HEK293T (cell line): Measurements from ENCODE around the gene MRPS7.

Experiments used
- CTCF ChIA-PET: fragments of 350-600 bp; formaldehyde crosslinking; extraction: SDS; loops from one replicate; lab custom pipeline; 2021; ENCODE audit warnings: antibody characterized with exemption, inconsistent platforms; lab: Yijun Ruan, JAX
- POLR2A ChIA-PET: fragments of 350-600 bp; formaldehyde crosslinking; extraction: SDS; loops from one replicate; lab custom pipeline; 2020; ENCODE audit warnings: antibody characterized with exemption, inconsistent platforms; lab: Yijun Ruan, JAX
- DNase-seq: peaks from one replicate; pipeline ENCODE4 v3.0.0; 2012; ENCODE audit warnings: mixed read lengths; ENCODE audit errors: extremely low spot score
- ARNT ChIP-seq: fragments of 450-650 bp; IDR thresholded peaks from 2 replicates; pipeline ENCODE4 v1.6.1; 2017; ENCODE audit warnings: mild to moderate bottlenecking
- BHLHE40 ChIP-seq: fragments of 450-650 bp; IDR thresholded peaks from 2 replicates; pipeline ENCODE4 v1.6.1; 2016; ENCODE audit warnings: mild to moderate bottlenecking, moderate library complexity, borderline replicate concordance
- CTBP1 ChIP-seq: fragments of 450-650 bp; IDR thresholded peaks from 2 replicates; pipeline ENCODE4 v1.6.1; 2016; ENCODE audit warnings: borderline replicate concordance
- ELF4 ChIP-seq: fragments of 450-650 bp; IDR thresholded peaks from 2 replicates; pipeline ENCODE4 v1.6.1; 2017; ENCODE audit warnings: antibody characterized with exemption
- FOXA1 ChIP-seq: fragments of 450-650 bp; IDR thresholded peaks from 2 replicates; pipeline ENCODE4 v1.6.1; 2016; ENCODE audit warnings: mild to moderate bottlenecking
- FOXK2 ChIP-seq: fragments of 450-650 bp; IDR thresholded peaks from 2 replicates; pipeline ENCODE4 v1.6.1; 2016; ENCODE audit warnings: mild to moderate bottlenecking
- FOXM1 ChIP-seq: fragments of 450-650 bp; IDR thresholded peaks from 2 replicates; pipeline ENCODE4 v1.6.1; 2017; ENCODE audit warnings: mild to moderate bottlenecking, borderline replicate concordance
- HDGF ChIP-seq: fragments of 450-650 bp; IDR thresholded peaks from 2 replicates; pipeline ENCODE4 v1.6.1; 2017; ENCODE audit warnings: antibody characterized with exemption, borderline replicate concordance
- L3MBTL2 ChIP-seq: fragments of 450-650 bp; conservative IDR thresholded peaks from 2 replicates; pipeline ENCODE4 v1.6.1; 2016; ENCODE audit warnings: mild to moderate bottlenecking
- LEF1 ChIP-seq: fragments of 450-650 bp; IDR thresholded peaks from 2 replicates; pipeline ENCODE4 v1.6.1; 2017; ENCODE audit warnings: mild to moderate bottlenecking, borderline replicate concordance
- NFRKB ChIP-seq: fragments of 450-650 bp; IDR thresholded peaks from 2 replicates; pipeline ENCODE4 v1.6.1; 2016; ENCODE audit warnings: mild to moderate bottlenecking, moderate library complexity
- PKNOX1 ChIP-seq: fragments of 450-650 bp; IDR thresholded peaks from 2 replicates; pipeline ENCODE4 v1.6.1; 2016
- SP1 ChIP-seq: fragments of 450-650 bp; IDR thresholded peaks from 2 replicates; pipeline ENCODE4 v1.6.1; 2017
- SUZ12 ChIP-seq: fragments of 450-650 bp; IDR thresholded peaks from 2 replicates; pipeline ENCODE4 v1.6.1; 2016; ENCODE audit warnings: mild to moderate bottlenecking
- TARDBP ChIP-seq: fragments of 450-650 bp; IDR thresholded peaks from 2 replicates; pipeline ENCODE4 v1.6.1; 2016
- ZNF384 ChIP-seq: fragments of 450-650 bp; IDR thresholded peaks from 2 replicates; pipeline ENCODE4 v1.6.1; 2016

MRPS7 gene

GRCh38 chr17:75285123-75285522 is 23.4 kb downstream of the MRPS7 start:
- CTCF ChIA-PET: interaction anchor here (0.6 to 1.4 kb wide), 3 partner anchors 14 to 336 kb away, joined by 4 to 5 read pairs (median 5); partner anchors contain the start of gene MIF4GD
- no peak for TF ChIP-seq LEF1
- TF ChIP-seq FOXA1: no peak
- no peak for TF ChIP-seq PKNOX1
- TF ChIP-seq ZNF384: no peak
- TF ChIP-seq HDGF: no peak
- TF ChIP-seq FOXM1: no peak
- no peak for TF ChIP-seq L3MBTL2
- TF ChIP-seq SUZ12: no peak
- TF ChIP-seq FOXK2: no peak
- TF ChIP-seq TARDBP: no peak
- TF ChIP-seq ARNT: no peak
- TF ChIP-seq NFRKB: no peak
- TF ChIP-seq BHLHE40: no peak
- no peak for TF ChIP-seq ELF4
- no peak for DNase-seq
- POLR2A ChIA-PET: interaction anchor here (1.2 to 1.4 kb wide), 3 partner anchors 14 to 24 kb away, joined by 3 to 6 read pairs (median 5); partner anchors contain the start of genes GGA3, MIF4GD and MRPS7

DNA sequence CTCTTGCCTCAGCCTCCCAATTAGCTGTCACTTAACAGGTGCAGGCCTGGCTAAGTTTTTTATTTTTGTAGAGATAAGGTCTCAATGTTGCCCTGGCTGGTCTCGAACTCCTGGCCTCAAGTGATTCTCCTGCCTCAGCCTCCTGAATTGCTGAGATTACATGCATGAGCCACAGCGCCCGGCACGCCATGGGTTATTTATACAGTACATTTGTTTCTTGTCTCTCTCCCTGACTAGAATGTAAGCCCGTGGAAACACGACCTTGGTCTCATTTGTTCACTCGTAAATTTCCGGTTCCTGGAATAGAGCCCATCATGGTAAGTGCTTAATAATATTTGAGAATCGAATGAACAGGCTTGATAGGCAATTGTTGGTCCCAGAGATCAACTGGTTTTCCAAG is 25.5 kb downstream of the MRPS7 start:
- DNase-seq: no peak
- no peak for TF ChIP-seq SP1
- TF ChIP-seq SUZ12: no peak
- no peak for TF ChIP-seq LEF1
- TF ChIP-seq FOXK2: no peak
- no peak for TF ChIP-seq PKNOX1
- no peak for TF ChIP-seq BHLHE40
- no peak for TF ChIP-seq L3MBTL2
- no peak for TF ChIP-seq FOXA1
- no peak for TF ChIP-seq CTBP1
- no peak for TF ChIP-seq ELF4
- TF ChIP-seq HDGF: no peak
- no peak for TF ChIP-seq ZNF384
- TF ChIP-seq NFRKB: no peak
- TF ChIP-seq FOXM1: no peak
- TF ChIP-seq TARDBP: no peak
- no peak for TF ChIP-seq ARNT
- CTCF ChIA-PET: no interaction called here
- POLR2A ChIA-PET: interaction anchor here (1.4 kb wide), 1 partner anchor 16 kb away, joined by 9 read pairs; the partner anchor contains the start of gene MIF4GD

GRCh38 chr17:75288359-75288758 is 26.7 kb downstream of the MRPS7 start:
- DNase-seq: no peak
- ChIA-PET POLR2A (interaction anchor here (1.1 to 3.8 kb wide), 19 partner anchors 8 to 237 kb away, joined by 3 to 82 read pairs (median 5); partner anchors contain the start of genes GGA3, GRB2, LLGL2 and MIF4GD), CTCF (interaction anchor here (0.6 to 2.9 kb wide), 3 partner anchors 17 to 139 kb away, joined by 3 to 28 read pairs (median 5); partner anchors contain the start of gene MIF4GD)
- TF ChIP-seq SUZ12: no peak

GRCh38 chr17:75288770-75289114 is 27.1 kb downstream of the MRPS7 start:
- CTCF ChIA-PET: interaction anchor here (0.6 to 2.9 kb wide), 13 partner anchors 15 to 1670 kb away, joined by 3 to 28 read pairs (median 4); partner anchors contain the start of gene MIF4GD
- TF ChIP-seq BHLHE40: no peak
- no peak for TF ChIP-seq ARNT
- no peak for TF ChIP-seq FOXM1
- TF ChIP-seq SUZ12: no peak
- no peak for TF ChIP-seq ZNF384
- no peak for TF ChIP-seq LEF1
- no peak for TF ChIP-seq L3MBTL2
- TF ChIP-seq TARDBP: no peak
- no peak for TF ChIP-seq FOXK2
- TF ChIP-seq PKNOX1: no peak
- TF ChIP-seq FOXA1: no peak
- TF ChIP-seq HDGF: no peak
- TF ChIP-seq CTBP1: no peak
- no peak for TF ChIP-seq SP1
- TF ChIP-seq ELF4: no peak
- no peak for TF ChIP-seq NFRKB
- POLR2A ChIA-PET: interaction anchor here (0.5 to 3.8 kb wide), 40 partner anchors 8 to 416 kb away, joined by 3 to 82 read pairs (median 5); partner anchors contain the start of genes ARMC7, FDXR, GGA3 and GRB2
- DNase-seq: peak; percentile 52

DNA sequence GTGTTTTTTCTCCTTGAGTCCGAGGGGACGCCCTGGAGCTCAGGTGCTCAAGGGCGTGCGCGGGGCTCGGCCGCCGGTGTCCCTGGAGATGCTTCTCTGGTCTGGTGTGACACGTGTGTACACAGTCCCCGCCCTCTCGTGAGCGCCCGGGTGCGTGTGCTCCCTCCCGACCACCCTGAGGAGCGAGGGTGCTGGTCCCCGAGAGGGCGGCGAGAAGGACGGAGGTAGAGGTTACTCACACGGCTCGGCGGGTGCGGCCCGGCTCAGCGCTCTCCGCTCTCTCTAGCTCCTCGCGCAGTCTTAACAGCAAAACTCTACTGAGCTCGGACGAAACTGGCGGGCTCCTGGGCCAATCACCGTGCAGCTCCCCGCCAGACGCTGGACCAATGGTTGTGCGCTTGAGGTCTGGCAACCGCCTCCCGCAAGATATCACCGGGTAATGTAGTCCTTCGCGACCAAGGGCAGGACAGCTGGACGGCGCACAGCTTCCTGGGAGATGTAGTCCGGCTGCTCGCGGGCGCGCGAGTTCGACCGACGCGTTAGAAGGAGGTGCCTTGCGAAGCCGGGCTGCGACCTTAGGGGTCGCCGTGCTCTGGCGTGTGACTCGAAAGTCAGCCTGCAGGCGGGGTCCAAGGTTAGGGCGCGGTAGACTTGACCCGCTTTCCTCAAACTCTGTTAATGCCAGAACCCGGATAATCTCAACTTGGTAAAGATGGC is 27.6 kb downstream of the MRPS7 start, which contains the start of gene SLC25A19:
TSS of gene SLC25A19 (minus strand) at position 319 of the 717 bp plus-strand sequence. CDS start 2,669 bp downstream, outside the sequence.
- ChIA-PET POLR2A (interaction anchor here (0.5 to 3.8 kb wide), 43 partner anchors 8 to 416 kb away, joined by 3 to 82 read pairs (median 5); partner anchors contain the start of genes ARMC7, FDXR, GGA3 and GRB2), CTCF (interaction anchor here (0.6 to 2.9 kb wide), 13 partner anchors 16 to 1671 kb away, joined by 3 to 28 read pairs (median 4); partner anchors contain the start of gene MIF4GD)
- TF ChIP-seq L3MBTL2: peak; percentile 76
- no peak for TF ChIP-seq LEF1
- TF ChIP-seq BHLHE40: no peak
- no peak for TF ChIP-seq HDGF
- TF ChIP-seq ZNF384: no peak
- no peak for TF ChIP-seq TARDBP
- TF ChIP-seq ELF4: 0 out of 2 replicates have a peak, but pooled peaks have one; percentile 59
- peak; percentile 99 for TF ChIP-seq PKNOX1
- DNase-seq: peak; percentile 99
